CD14-positive monocyte (primary cell): ENCODE measurements around the gene DMXL1. TPM values are rescaled to one million over a fixed set of nuclear protein-coding genes. Genes with fewer than 3 reads are reported as not detected.

ENCODE experiments used
- DNase-seq, 3 donors: peaks; one replicate each; pipeline ENCODE4 v3.0.0-alpha.2; 2011 to 2022
- H2AFZ ChIP-seq: 2 replicates; pipeline ENCODE4 v1.6.0; 2012; ENCODE audit warnings: mild to moderate bottlenecking, low read depth, low read length, inconsistent platforms; ENCODE audit not compliant: insufficient read depth, poor library complexity, severe bottlenecking
- H3K27ac ChIP-seq, 2 donors: 1 replicate in 1 of 2; 2 replicates in 1 of 2; pipeline ENCODE4 v1.5.1; 2012 to 2013; ENCODE audit warnings: low read length in 2 of 2, control low read depth in 1 of 2, inconsistent platforms in 1 of 2, low read depth in 1 of 2, mild to moderate bottlenecking in 1 of 2
- H3K27me3 ChIP-seq, 2 donors: one replicate each; pipeline versions ENCODE4 v1.6.0 to v1.6.1; 2011 to 2013; ENCODE audit warnings: low read length in 2 of 2; ENCODE audit not compliant: control insufficient read depth in 2 of 2, insufficient read depth in 2 of 2
- H3K36me3 ChIP-seq, 2 donors: replicated peaks in 1 of 2; 1 replicate in 1 of 2; 2 replicates in 1 of 2; pipeline versions ENCODE4 v1.5.1 to v1.6.1; 2012 to 2013; ENCODE audit warnings: low read length in 2 of 2, control low read depth in 1 of 2, inconsistent platforms in 1 of 2, mild to moderate bottlenecking in 1 of 2; ENCODE audit not compliant: insufficient read depth in 2 of 2, control insufficient read depth in 1 of 2
- H3K4me1 ChIP-seq, 2 donors: 1 replicate in 1 of 2; 2 replicates in 1 of 2; pipeline versions ENCODE4 v1.5.1 to v1.6.1; 2012 to 2013; ENCODE audit warnings: low read length in 2 of 2, control low read depth in 1 of 2, inconsistent platforms in 1 of 2, mild to moderate bottlenecking in 1 of 2, moderate library complexity in 1 of 2; ENCODE audit not compliant: insufficient read depth in 2 of 2, control insufficient read depth in 1 of 2
- H3K4me2 ChIP-seq: replicated peaks from 2 replicates; pipeline ENCODE3; 2012; ENCODE audit warnings: low read length, moderate library complexity, mild to moderate bottlenecking; ENCODE audit not compliant: poor library complexity, severe bottlenecking; ENCODE audit errors: extremely low read depth
- H3K4me3 ChIP-seq, 3 experiments: fragments of 200-600 bp in 1 of 3; sonication (generic) in 1 of 3; replicated peaks in 1 of 3; 1 replicate in 2 of 3; 2 replicates in 1 of 3; pipeline ENCODE4 v1.5.1; 2011 to 2013; ENCODE audit warnings: low read length in 3 of 3, mild to moderate bottlenecking in 3 of 3, control low read depth in 2 of 3, low read depth in 2 of 3, inconsistent platforms in 1 of 3, moderate library complexity in 1 of 3
- H3K79me2 ChIP-seq: 2 replicates; pipeline ENCODE4 v1.6.0; 2012; ENCODE audit warnings: mild to moderate bottlenecking, control low read depth, inconsistent platforms, low read length, moderate library complexity; ENCODE audit not compliant: insufficient read depth
- H3K9ac ChIP-seq: 2 replicates; pipeline ENCODE4 v1.6.0; 2017; ENCODE audit warnings: low read length, mild to moderate bottlenecking; ENCODE audit not compliant: insufficient read depth, poor library complexity, severe bottlenecking
- H3K9me3 ChIP-seq, 2 donors: replicated peaks in 1 of 2; 1 replicate in 1 of 2; 2 replicates in 1 of 2; pipeline versions ENCODE4 v1.5.1 to v1.6.1; 2012 to 2013; ENCODE audit warnings: low read length in 2 of 2, control low read depth in 1 of 2; ENCODE audit not compliant: control insufficient read depth in 1 of 2, insufficient read depth in 1 of 2
- H4K20me1 ChIP-seq: 2 replicates; pipeline ENCODE4 v1.6.0; 2012; ENCODE audit warnings: mild to moderate bottlenecking, low read length, control low read depth, moderate library complexity; ENCODE audit not compliant: insufficient read depth
- H3K27ac Mint-ChIP-seq, 7 donors: one replicate each; pipeline ENCODE4 v1.8.0; 2020; ENCODE audit warnings: mild to moderate bottlenecking in 7 of 7, mixed read lengths in 7 of 7, moderate library complexity in 6 of 7, inconsistent platforms in 2 of 7
- H3K27me3 Mint-ChIP-seq, 3 donors: one replicate each; pipeline ENCODE4 v1.8.0; 2021 to 2022; ENCODE audit warnings: low read depth in 3 of 3, mild to moderate bottlenecking in 3 of 3, mixed read lengths in 3 of 3, moderate library complexity in 3 of 3, inconsistent platforms in 1 of 3
- H3K36me3 Mint-ChIP-seq, 2 donors: one replicate each; pipeline ENCODE4 v1.8.0; 2020; ENCODE audit warnings: mixed read lengths in 2 of 2, inconsistent platforms in 1 of 2, mild to moderate bottlenecking in 1 of 2
- H3K4me1 Mint-ChIP-seq: one replicate; pipeline ENCODE4 v1.8.0; 2020; ENCODE audit warnings: mild to moderate bottlenecking, mixed read lengths
- H3K4me3 Mint-ChIP-seq, 2 donors: one replicate each; pipeline ENCODE4 v1.8.0; 2020; ENCODE audit warnings: mild to moderate bottlenecking in 2 of 2, mixed read lengths in 2 of 2, moderate library complexity in 1 of 2
- H3K9me3 Mint-ChIP-seq, 7 donors: one replicate each; pipeline ENCODE4 v1.8.0; 2020 to 2022; ENCODE audit warnings: mixed read lengths in 7 of 7, mild to moderate bottlenecking in 6 of 7, moderate library complexity in 6 of 7, inconsistent platforms in 2 of 7
- intact Hi-C, 2 donors: fragments of 100-400 bp; cut with micrococcal nuclease; formaldehyde crosslinking; loops; one replicate each; pipeline versions ENCODE4 v1.15.0 to v1.15.1; 2023
- polyA plus RNA-seq, 3 donors: library from polyadenylated mRNA; depleted of rRNA in 1 of 3; unstranded in 2 of 3; stranded (reverse) in 1 of 3; fragments of 300-500 nt in 2 of 3; fragments of >200 nt in 1 of 3; fragmentation: Illumina TruSeq in 2 of 3; gene quantifications; 1 replicate in 2 of 3; 2 replicates in 1 of 3; pipeline ENCODE4 v1.2.3, GENCODE V29; 2012 to 2021
- TF ChIP-seq, protein P1 (sequence below): fragments of 200-600 bp; IDR thresholded peaks from one replicate; pipeline ENCODE4 v1.8.0; 2022; ENCODE audit warnings: antibody characterized with exemption, mild to moderate bottlenecking

DMXL1 gene
- polyA plus RNA-seq, 3 donors: 15.5 to 20.5 (median 19.5) TPM

DNA sequence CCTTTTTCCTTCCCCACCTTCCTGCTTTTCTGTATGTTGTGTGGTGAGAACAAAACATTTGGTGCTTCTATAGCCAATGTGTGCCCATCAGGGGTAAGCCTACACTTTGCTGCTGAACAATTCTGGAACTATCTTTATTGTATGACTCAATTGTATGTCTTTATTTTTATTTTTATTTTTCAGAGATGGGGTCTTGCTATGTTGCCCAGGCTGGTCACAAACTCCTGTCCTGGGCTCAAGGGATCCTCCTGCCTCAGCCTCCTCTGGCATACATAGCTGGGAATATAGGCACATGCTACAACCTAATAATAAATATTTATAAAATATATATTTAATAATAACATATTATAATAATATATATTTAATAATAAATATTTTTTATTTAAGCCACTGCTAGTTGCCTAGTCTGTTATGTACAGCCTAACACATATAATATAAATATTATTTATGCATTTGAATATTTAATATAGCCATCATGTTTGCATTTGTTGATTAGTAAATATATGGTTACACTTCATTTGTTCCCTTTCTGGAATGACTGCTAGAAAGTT lies 11.8 kb upstream of the DMXL1 start:
- no peaks in the 10 kb centered on the region for H3K27me3 Mint-ChIP-seq
- Histone ChIP-seq H3K27ac (no peak overlapping the region), H3K9me3 (no peaks in the 10 kb centered on the region), H3K4me3 (no peak overlapping the region), H3K36me3 (no peaks in the 10 kb centered on the region), H3K4me1 (peaks cover 17 to 22% of the 10 kb centered on the region in 2 donors), H4K20me1 (no peaks in the 10 kb centered on the region), H2AFZ (no peak overlapping the region), H3K9ac (no peak overlapping the region), H3K4me2 (no peak overlapping the region), H3K27me3 (no peaks in the 10 kb centered on the region), H3K79me2 (no peaks in the 10 kb centered on the region)
- H3K4me1 Mint-ChIP-seq: peaks cover 20% of the 10 kb centered on the region
- no peak overlapping the region for H3K27ac Mint-ChIP-seq
- intact Hi-C loops: no loop called here
- H3K9me3 Mint-ChIP-seq: peaks cover 0 to 2% (median 0%) of the 10 kb centered on the region in 7 donors
- no peak for DNase-seq
- no peak overlapping the region for H3K4me3 Mint-ChIP-seq
- TF ChIP-seq, protein P1, sequence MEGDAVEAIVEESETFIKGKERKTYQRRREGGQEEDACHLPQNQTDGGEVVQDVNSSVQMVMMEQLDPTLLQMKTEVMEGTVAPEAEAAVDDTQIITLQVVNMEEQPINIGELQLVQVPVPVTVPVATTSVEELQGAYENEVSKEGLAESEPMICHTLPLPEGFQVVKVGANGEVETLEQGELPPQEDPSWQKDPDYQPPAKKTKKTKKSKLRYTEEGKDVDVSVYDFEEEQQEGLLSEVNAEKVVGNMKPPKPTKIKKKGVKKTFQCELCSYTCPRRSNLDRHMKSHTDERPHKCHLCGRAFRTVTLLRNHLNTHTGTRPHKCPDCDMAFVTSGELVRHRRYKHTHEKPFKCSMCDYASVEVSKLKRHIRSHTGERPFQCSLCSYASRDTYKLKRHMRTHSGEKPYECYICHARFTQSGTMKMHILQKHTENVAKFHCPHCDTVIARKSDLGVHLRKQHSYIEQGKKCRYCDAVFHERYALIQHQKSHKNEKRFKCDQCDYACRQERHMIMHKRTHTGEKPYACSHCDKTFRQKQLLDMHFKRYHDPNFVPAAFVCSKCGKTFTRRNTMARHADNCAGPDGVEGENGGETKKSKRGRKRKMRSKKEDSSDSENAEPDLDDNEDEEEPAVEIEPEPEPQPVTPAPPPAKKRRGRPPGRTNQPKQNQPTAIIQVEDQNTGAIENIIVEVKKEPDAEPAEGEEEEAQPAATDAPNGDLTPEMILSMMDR: no peak
- no peaks in the 10 kb centered on the region for H3K36me3 Mint-ChIP-seq

DNA sequence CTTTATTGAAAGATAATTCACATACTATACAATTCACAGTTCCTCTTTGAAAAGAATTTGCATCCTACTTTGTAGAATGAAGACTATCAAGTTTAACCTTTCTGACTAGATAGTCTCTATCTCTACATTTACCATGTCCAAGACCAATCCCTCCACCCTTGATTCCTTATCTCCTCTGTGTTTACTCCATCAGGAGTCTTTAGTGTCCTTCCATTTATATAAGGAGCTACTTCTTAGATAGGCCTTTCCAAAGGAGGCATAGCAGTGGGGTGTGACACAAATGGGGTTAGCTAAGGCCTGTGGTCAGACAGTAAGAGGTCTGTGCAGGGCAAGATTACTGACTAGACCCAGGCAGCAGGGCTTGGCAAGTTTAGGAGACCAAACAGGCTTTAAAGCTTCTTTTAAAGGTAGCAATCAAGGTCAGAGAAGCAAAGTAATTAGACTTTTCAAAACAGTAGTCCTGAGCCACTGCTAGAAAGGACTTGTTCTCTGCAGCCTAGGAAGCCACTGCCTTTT lies 11.1 kb upstream of the DMXL1 start:
- Histone ChIP-seq H2AFZ (no peak overlapping the region), H3K9ac (no peak overlapping the region), H3K79me2 (no peaks in the 10 kb centered on the region), H3K9me3 (no peaks in the 10 kb centered on the region), H3K4me3 (no peak overlapping the region), H3K27me3 (no peaks in the 10 kb centered on the region), H3K4me2 (no peak overlapping the region), H3K27ac (no peak overlapping the region), H3K4me1 (peaks cover 16 to 20% of the 10 kb centered on the region in 2 donors), H4K20me1 (no peaks in the 10 kb centered on the region), H3K36me3 (no peaks in the 10 kb centered on the region)
- TF ChIP-seq, protein P1: no peak
- Mint-ChIP-seq H3K4me1 (peaks cover 20% of the 10 kb centered on the region), H3K4me3 (no peak overlapping the region), H3K27ac (no peak overlapping the region), H3K27me3 (no peaks in the 10 kb centered on the region), H3K36me3 (no peaks in the 10 kb centered on the region), H3K9me3 (peaks cover 0 to 2% (median 0%) of the 10 kb centered on the region in 7 donors)
- intact Hi-C loops: no loop called here
- no peak for DNase-seq
